Measurements from ENCODE around the gene SLC12A9. TPM values are rescaled to one million over a fixed set of nuclear protein-coding genes. Genes with fewer than 3 reads are reported as not detected.

SLC12A9 gene
- total and polyA plus RNA-seq, 2 of the 8 experiments (the other 6 are each of a cell fraction or from before 2014, with no cell fraction given) = 31.4 to 40.1 TPM

DNA sequence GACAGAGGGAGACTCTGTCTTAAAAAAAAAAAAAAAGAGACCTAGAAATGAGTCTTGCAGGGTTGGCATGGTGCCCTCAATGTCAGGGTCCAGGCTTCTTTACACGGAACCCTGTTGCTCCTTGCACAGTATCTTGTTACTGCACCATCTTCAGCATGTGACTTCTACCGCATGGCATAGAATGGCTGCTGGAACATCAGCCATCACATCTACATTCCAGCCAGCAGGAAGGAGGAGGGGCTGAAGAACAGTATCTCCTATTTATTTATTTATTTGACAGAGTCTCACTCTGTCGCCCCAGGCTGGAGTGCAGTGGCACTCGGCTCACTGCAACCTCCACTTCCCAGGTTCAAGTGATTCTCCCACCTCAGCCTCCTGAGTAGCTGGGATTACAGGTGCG is 46.9 kb downstream of the SLC12A9 start:
- no peak overlapping the region for H3K14ac ChIP-seq (ENCODE audit: insufficient read length)
- ChIA-PET POLR2A (ENCODE audit: partially characterized antibody) (interaction anchor here (0.8 to 1.5 kb wide), 4 partner anchors 10 to 52 kb away, joined by 3 to 4 read pairs (median 3); partner anchors contain the start of genes SRRT and UFSP1), CTCF (ENCODE audit: partially characterized antibody) (interaction anchor here (0.6 to 3.2 kb wide), 9 partner anchors 10 to 178 kb away, joined by 3 to 18 read pairs (median 4); partner anchors contain the start of genes MUC17, MUC3A and UFSP1)
- H3K36me3 ChIP-seq (ENCODE audit: control insufficient read depth in 2 of 4, insufficient read depth in 4 of 4, low read length in 3 of 4) = no peaks in the 10 kb centered on the region
- H3K4me1 ChIP-seq (replicated peaks in 1 of 4; ENCODE audit: control insufficient read depth in 3 of 4, insufficient read depth in 4 of 4, low read length in 3 of 4) = peaks cover 0 to 7% (median 4%) of the 10 kb centered on the region in 4 experiments; a peak in 6 of 7 replicates
- DNase-seq (ENCODE audit: low read depth in 1 of 2, low spot score in 2 of 2) (no peak), FAIRE-seq (no peak)
- H4K5ac ChIP-seq (ENCODE audit: insufficient read length, low read depth, low read length) = no peak overlapping the region
- peaks cover 6% of the 10 kb centered on the region; the same call in 1 of the 2 replicates for H3K23me2 ChIP-seq (ENCODE audit: low read depth, low read length)
- no peak overlapping the region for H2BK5ac ChIP-seq (ENCODE audit: low read depth, low read length)
- no peak overlapping the region for H2AFZ ChIP-seq (ENCODE audit: low read length)
- H3K27ac ChIP-seq (ENCODE audit: low read depth, low read length) = no peak overlapping the region
- no peak overlapping the region for H3K4me3 ChIP-seq (ENCODE audit: extremely low read depth in 1 of 4, insufficient read depth in 2 of 4, low read depth in 3 of 4, low read length in 4 of 4)
- no peak overlapping the region for H3K23ac ChIP-seq (ENCODE audit: insufficient read length)
- TF ChIP-seq NRF1 (IDR thresholded peaks at IDR 0.05; ENCODE audit: low read depth, low read length) (no peak), KDM5A (IDR thresholded peaks at IDR 0.05; ENCODE audit: low read length) (no peak), KDM1A (IDR thresholded peaks at IDR 0.05; ENCODE audit: borderline replicate concordance, low read length) (0 out of 2 replicates have a peak, but pooled peaks have one; percentile 19)
- no peak overlapping the region for H2BK12ac ChIP-seq (ENCODE audit: low read depth, low read length)
- H3K9me3 ChIP-seq (ENCODE audit: insufficient read depth in 2 of 2, low read depth in 1 of 2, low read length in 1 of 2) = no peaks in the 10 kb centered on the region
- H3K79me2 ChIP-seq (ENCODE audit: control insufficient read depth in 1 of 2, insufficient read depth in 2 of 2, low read length in 2 of 2) = no peaks in the 10 kb centered on the region
- no peak overlapping the region for H3K9ac ChIP-seq (replicated peaks in 1 of 4; ENCODE audit: extremely low read depth in 1 of 4, low read depth in 3 of 4, low read length in 3 of 4)
- WGBS, 2 experiments (ENCODE audit: extremely low coverage in 1 of 2, insufficient coverage in 1 of 2, insufficient read length in 1 of 2, insufficient replicate concordance in 2 of 2, low coverage in 1 of 2, low lambda C conversion rate in 2 of 2, missing lambda C conversion rate in 1 of 2) = 97% methylated on average over 5 of the region's 5 CpGs; no CpG with 5 or more reads in 1 of the 2 experiments
- H3K79me1 ChIP-seq (ENCODE audit: low read depth, low read length) = no peaks in the 10 kb centered on the region
- H4K8ac ChIP-seq (ENCODE audit: extremely low read depth, insufficient read depth, low read length) = no peak overlapping the region
- H2AK5ac ChIP-seq (ENCODE audit: low read depth, low read length) = no peak overlapping the region
- peaks cover 0 to 5% of the 10 kb centered on the region in 2 experiments for H4K20me1 ChIP-seq (replicated peaks in 1 of 2; ENCODE audit: control insufficient read depth in 1 of 2, insufficient read depth in 2 of 2, low read length in 2 of 2)
- H2BK15ac ChIP-seq (ENCODE audit: low read length) = no peak overlapping the region
- H3K18ac ChIP-seq (ENCODE audit: extremely low read depth, low read length) = no peak overlapping the region
- no peak overlapping the region for H2BK120ac ChIP-seq (replicated peaks; ENCODE audit: low read depth, low read length)
- H3K56ac ChIP-seq (replicated peaks; ENCODE audit: insufficient read length, low read depth, low read length) = no peak overlapping the region
- H3K4ac ChIP-seq (replicated peaks; ENCODE audit: insufficient read length, low read depth, low read length) = no peak overlapping the region
- peaks cover 14 to 25% (median 18%) of the 10 kb centered on the region in 4 experiments for H3K27me3 ChIP-seq (replicated peaks in 1 of 4; ENCODE audit: control insufficient read depth in 3 of 4, extremely low read depth in 1 of 4, insufficient read depth in 3 of 4, low read length in 3 of 4)
- no peak overlapping the region for H2BK20ac ChIP-seq (ENCODE audit: low read length)
- H3K4me2 ChIP-seq (ENCODE audit: insufficient read depth in 1 of 2, low read depth in 2 of 2, low read length in 2 of 2) = no peak overlapping the region
- no peak overlapping the region for H4K91ac ChIP-seq (replicated peaks; ENCODE audit: insufficient read length, low read length)
